Calu3 (cell line): ENCODE results near the gene PLXNA2. TPM values are rescaled to one million over a fixed set of nuclear protein-coding genes. Genes with fewer than 3 reads are reported as not detected.

ENCODE experiments used
- BruUV-seq: library from RNA; stranded (reverse); fragments of 400-500 nt; replicated peaks from 2 replicates; lab custom pipeline; 2021; lab: Mats Ljungman, UMichigan
- CTCF ChIA-PET: fragments of 300-600 bp; sonication (Branson Sonifier 250); formaldehyde crosslinking; loops from one replicate; lab custom pipeline; 2022; ENCODE audit warnings: antibody characterized with exemption; lab: Charles Lee
- DNase-seq: peaks from one replicate; pipeline ENCODE4 v3.0.0; 2022
- H3K27ac Mint-ChIP-seq: one replicate; pipeline ENCODE4 v1.8.0; 2022; ENCODE audit warnings: mixed read lengths; ENCODE audit not compliant: unreplicated experiment
- H3K27me3 Mint-ChIP-seq: one replicate; pipeline ENCODE4 v1.8.0; 2022; ENCODE audit warnings: mixed read lengths; ENCODE audit not compliant: unreplicated experiment
- H3K36me3 Mint-ChIP-seq: one replicate; pipeline ENCODE4 v1.8.0; 2022; ENCODE audit warnings: mild to moderate bottlenecking, moderate library complexity, mixed read lengths; ENCODE audit not compliant: insufficient read depth, unreplicated experiment
- H3K4me1 Mint-ChIP-seq: one replicate; pipeline ENCODE4 v1.8.0; 2022; ENCODE audit warnings: mild to moderate bottlenecking, low read depth, mixed read lengths; ENCODE audit not compliant: unreplicated experiment
- H3K4me3 Mint-ChIP-seq: one replicate; pipeline ENCODE4 v1.8.0; 2022; ENCODE audit warnings: mild to moderate bottlenecking, low read depth, moderate library complexity, mixed read lengths; ENCODE audit not compliant: unreplicated experiment
- H3K9me3 Mint-ChIP-seq: one replicate; pipeline ENCODE4 v1.8.0; 2022; ENCODE audit warnings: low read depth, mixed read lengths; ENCODE audit not compliant: unreplicated experiment
- CTCF ChIP-seq: fragments of 200-600 bp; IDR thresholded peaks from one replicate; pipeline ENCODE4 v1.8.0; 2022; ENCODE audit warnings: antibody characterized with exemption; ENCODE audit not compliant: unreplicated experiment
- intact Hi-C: fragments of 100-400 bp; cut with micrococcal nuclease; formaldehyde crosslinking; loops from one replicate; pipeline ENCODE4 v1.10.0; 2022; ENCODE audit not compliant: unreplicated experiment
- total RNA-seq: library from RNA; stranded (reverse); gene quantifications from 2 replicates; pipeline ENCODE4 v1.2.3, GENCODE V29; 2022

PLXNA2 gene
- total RNA-seq, 1 experiment from 2014 or later = 16.2 TPM

GRCh38 chr1:208093046-208093445 lies 151.1 kb downstream of the PLXNA2 start:
- H3K27ac Mint-ChIP-seq = no peak overlapping the region
- CTCF ChIA-PET = interaction anchor here (1.1 to 1.3 kb wide), 2 partner anchors 9 to 71 kb away, joined by 3 to 6 read pairs; no protein-coding TSS in a partner anchor
- no peaks in the 10 kb centered on the region for H3K4me1 Mint-ChIP-seq
- no peak for DNase-seq
- H3K9me3 Mint-ChIP-seq = no peaks in the 10 kb centered on the region
- no peaks in the 10 kb centered on the region for H3K27me3 Mint-ChIP-seq
- H3K4me3 Mint-ChIP-seq = no peak overlapping the region
- intact Hi-C loops = loop anchor here (5.0 to 10.0 kb wide), 2 partner anchors 71 to 208 kb away; no protein-coding TSS in a partner anchor
- no peak for TF ChIP-seq CTCF
- no TSS peak for BruUV-seq
- H3K36me3 Mint-ChIP-seq = no peaks in the 10 kb centered on the region

- Mint-ChIP-seq H3K27ac (no peak overlapping the region), H3K4me1 (no peaks in the 10 kb centered on the region), H3K9me3 (no peaks in the 10 kb centered on the region), H3K36me3 (no peaks in the 10 kb centered on the region), H3K4me3 (no peak overlapping the region), H3K27me3 (no peaks in the 10 kb centered on the region)
- BruUV-seq = no TSS peak
- intact Hi-C loops = loop anchor here (5.0 to 10.0 kb wide), 2 partner anchors 68 to 206 kb away; no protein-coding TSS in a partner anchor
- no peak for DNase-seq
- CTCF ChIA-PET = no interaction called here
- no peak for TF ChIP-seq CTCF
Measured at GRCh38 chr1:208090388-208091301, 153.5 kb downstream of the PLXNA2 start.

GRCh38 chr1:208089761-208090370 lies 154.3 kb downstream of the PLXNA2 start:
- Mint-ChIP-seq H3K27ac (no peak overlapping the region), H3K36me3 (no peaks in the 10 kb centered on the region), H3K27me3 (no peaks in the 10 kb centered on the region), H3K9me3 (no peaks in the 10 kb centered on the region), H3K4me3 (no peak overlapping the region), H3K4me1 (no peaks in the 10 kb centered on the region)
- CTCF ChIA-PET = no interaction called here
- BruUV-seq = no TSS peak
- DNase-seq = no peak
- TF ChIP-seq CTCF = no peak
- intact Hi-C loops = loop anchor here (5.0 to 10.0 kb wide), 2 partner anchors 68 to 205 kb away; no protein-coding TSS in a partner anchor

GRCh38 chr1:208089149-208089548 lies 155.0 kb downstream of the PLXNA2 start:
- intact Hi-C loops = no loop called here
- DNase-seq = no peak
- Mint-ChIP-seq H3K36me3 (no peaks in the 10 kb centered on the region), H3K4me3 (no peak overlapping the region), H3K4me1 (no peaks in the 10 kb centered on the region), H3K9me3 (no peaks in the 10 kb centered on the region), H3K27me3 (no peaks in the 10 kb centered on the region), H3K27ac (no peak overlapping the region)
- TF ChIP-seq CTCF = no peak
- BruUV-seq = no TSS peak
- CTCF ChIA-PET = no interaction called here
